Stimulated activated CD8-positive, alpha-beta memory T cell treated with anti-CD3 and anti-CD28 coated beads, Interleukin-2, amount 100 ng/mL, for 48 hours (primary cell): ENCODE data around the gene KIAA1549.
"Not testable (repeated sequence)": the region's sequence is repeated elsewhere in the genome, so short reads cannot be mapped to it uniquely, and the experiment has no call there.

Experiments
- DNase-seq, 2 donors: peaks; one replicate each; pipeline ENCODE4 v3.0.0-alpha.2; 2020; ENCODE audit warnings: low read depth in 2 of 2

KIAA1549 gene

GRCh38 chr7:138981332-138982203, at the start of gene KIAA1549:
Gene KIAA1549 (minus strand): TSS chr7:138981389. CDS start chr7:138981269, 120 bp downstream.
- DNase-seq, result peak; percentile 45

DNA sequence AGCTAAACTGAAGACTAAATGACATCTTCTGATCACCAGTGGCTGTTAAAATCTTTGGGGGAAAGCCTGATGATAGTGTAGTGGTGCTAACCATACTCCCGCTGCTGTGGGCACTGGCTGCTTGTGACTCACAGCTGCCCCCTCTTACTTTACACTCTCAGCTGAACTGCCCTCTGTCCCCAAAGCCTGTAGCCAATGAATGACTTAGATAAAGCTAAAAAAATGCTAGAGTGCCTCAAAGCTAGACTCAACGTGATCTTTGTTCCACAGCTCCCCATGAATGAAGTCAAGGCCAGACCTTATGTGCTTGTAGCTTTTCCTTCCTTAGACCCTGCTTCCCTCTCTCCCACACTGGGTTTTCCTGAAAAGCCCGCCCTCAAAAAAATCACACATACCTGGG, 48.2 kb upstream of the KIAA1549 start:
- DNase-seq, result no peak

GRCh38 chr7:139026551-139026950, 45.4 kb upstream of the KIAA1549 start:
- DNase-seq, result no peak

GRCh38 chr7:139025861-139026260, 44.7 kb upstream of the KIAA1549 start:
- DNase-seq, result not testable (repeated sequence)

GRCh38 chr7:139023076-139023475, 41.9 kb upstream of the KIAA1549 start:
- DNase-seq, result no peak

DNA sequence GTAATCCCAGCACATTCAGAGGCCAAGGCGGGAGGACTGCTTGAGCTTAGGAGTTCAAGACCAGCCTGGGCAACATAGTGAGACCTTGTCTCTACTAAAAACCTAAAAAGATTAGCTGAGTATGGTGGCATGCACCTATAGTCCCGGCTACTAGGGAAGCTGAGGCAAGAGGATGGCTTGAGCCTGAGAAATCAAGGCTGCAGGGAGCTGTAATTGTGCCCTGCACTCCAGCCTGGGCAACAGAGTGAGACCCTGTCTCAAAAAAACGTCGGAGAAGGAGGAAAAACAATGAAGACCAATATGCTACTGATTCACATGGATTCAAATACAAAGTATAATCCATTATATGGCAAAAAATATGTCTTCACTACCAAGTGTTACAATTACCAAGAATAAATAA, 41.1 kb upstream of the KIAA1549 start:
- no peak for DNase-seq

- no peak for DNase-seq
Measured at GRCh38 chr7:139018910-139019309, 37.7 kb upstream of the KIAA1549 start.

GRCh38 chr7:139016931-139017511, 35.8 kb upstream of the KIAA1549 start:
- DNase-seq, result peak; percentile 14 to 26

DNA sequence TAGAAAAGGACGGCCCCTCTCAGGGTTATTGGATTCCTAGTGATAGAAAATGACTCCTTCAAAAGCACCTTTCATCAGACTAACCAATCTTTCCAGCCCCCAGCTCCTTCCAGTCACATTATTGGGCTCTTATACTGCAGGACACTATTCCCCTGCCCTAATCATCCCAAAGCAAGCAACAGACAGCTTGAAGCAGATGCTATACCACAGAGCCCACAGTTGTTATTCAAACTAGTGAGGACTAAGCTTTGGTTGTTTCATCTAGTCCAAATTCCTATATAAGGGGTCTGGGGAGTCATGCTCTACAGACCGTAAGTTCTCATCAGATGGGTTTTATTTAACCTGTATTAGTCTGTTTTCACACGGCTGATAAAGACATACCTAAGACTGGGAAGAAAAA, 30.2 kb upstream of the KIAA1549 start:
- no peak for DNase-seq

GRCh38 chr7:139004321-139005090, 23.3 kb upstream of the KIAA1549 start:
- no peak for DNase-seq

DNA sequence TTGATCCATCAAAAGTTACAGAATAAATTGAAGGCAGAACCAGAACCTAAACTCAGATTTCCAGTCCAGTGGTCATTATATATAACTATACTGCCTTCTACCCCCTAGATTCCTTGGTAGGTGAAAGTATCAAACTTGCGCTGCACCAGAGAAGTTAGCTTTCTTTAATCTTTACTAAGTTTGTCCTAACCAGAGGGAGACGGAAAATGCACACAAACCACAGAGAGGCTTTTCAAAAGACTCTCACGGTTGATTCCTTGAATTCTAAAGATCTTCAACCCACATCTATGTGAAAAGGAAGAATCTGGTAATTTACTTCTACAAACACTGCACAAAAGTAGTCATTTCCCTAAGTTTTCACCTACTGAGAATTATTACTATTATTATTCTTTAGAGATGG, 18.2 kb upstream of the KIAA1549 start:
- no peak for DNase-seq

- no peak for DNase-seq
Measured at GRCh38 chr7:138992052-138992531, 10.9 kb upstream of the KIAA1549 start.

GRCh38 chr7:138987686-138988085, 6.5 kb upstream of the KIAA1549 start:
- no peak for DNase-seq

GRCh38 chr7:138982204-138982623, 1.0 kb upstream of the KIAA1549 start:
- no peak for DNase-seq

DNA sequence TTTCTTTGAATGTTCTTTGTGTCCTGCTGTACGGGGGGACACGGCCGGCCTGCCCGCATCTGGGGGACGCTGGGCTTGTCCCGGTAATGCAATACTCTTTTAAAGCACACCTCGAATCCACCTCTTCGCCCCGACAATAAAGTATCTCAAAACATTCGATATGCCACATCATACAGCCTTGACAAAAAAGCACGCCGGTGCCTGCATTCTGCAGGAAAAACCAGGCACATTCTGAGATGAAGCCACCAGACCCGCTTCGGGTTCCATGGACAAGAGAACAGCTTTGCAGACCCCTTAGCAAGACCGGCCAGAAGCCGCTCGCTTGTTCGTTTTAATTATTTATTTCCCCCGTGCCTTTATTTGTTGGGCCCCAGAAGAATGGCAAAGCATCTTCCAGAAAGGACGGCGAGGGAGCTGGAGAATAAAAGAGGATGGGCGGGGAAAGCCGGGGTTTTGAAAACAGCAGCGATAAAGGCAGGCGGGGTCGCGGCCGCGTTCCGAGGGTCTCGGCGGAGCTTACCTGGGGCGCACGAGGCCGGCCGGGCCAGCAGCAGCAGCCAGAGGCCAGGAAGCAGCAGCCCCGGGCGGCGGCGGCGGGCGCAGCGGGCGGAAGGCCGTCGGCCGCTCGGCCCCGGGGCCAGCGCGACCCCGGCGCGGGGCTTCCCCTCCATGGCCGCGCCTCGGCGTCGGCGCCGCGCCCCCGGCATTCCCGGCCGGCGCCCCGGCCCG, 462 bp downstream of the KIAA1549 start:
- no peak for DNase-seq

DNA sequence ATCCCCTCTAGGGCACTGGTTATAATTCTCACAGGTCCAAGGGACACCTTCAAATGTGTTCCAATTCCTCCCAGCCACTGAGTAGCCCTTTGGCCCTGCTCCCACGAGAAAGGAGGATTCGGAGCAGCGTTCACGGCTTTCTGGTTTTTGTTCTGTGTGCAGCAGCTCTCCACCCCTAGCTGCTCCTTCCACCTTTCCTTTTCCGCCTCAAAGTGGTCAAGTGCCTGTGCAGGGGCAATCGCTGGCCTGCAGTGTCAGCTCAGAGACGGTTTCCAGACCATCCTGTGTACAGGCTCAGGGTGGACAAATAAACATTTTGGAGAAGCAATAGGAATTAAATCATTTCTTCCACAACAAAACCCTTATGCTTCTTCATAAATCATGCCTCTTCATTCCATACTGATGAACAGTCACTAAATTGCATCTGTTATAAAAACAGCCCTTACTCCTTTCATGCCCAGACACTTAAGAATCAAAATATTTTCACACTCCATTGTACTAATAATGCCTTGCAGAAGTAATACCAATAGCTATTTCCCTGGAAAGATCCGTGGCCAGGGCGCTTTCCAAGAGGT, 1.1 kb downstream of the KIAA1549 start:
- DNase-seq, result no peak

DNA sequence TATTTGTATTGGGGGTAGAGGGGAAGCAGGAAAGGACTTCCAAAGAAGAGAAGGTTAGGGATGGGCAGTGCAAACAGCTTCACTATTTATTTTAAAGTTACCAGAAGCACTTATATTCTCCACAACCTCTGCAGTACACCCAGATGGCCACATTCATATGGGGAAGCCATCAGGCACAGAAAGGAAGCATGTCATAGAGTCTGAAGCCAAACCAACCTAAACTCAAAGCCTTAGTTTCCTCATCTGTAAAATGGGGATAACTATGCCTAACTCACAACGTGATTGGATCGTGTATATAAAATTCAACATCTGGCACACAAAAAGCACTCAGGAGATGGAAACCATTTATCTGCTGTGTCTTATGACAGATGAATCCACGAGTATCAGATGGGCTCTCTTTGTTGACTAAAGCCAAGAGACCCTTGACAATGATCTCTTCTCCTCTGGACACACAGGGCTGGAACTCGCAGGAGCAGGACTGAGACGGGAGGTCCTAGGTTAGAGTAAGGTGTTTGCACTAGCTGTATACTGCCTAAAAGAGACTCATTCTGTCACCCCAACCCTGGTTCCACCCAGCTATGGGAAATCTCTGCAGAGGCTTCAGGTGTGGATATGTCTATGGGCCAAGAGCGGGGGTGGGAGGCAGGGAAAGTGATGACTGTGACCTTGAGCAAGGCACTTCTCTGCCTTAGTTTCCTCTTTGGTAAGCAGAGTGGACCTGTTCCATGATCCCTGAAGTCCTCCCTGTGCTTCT, 1.8 kb downstream of the KIAA1549 start:
- DNase-seq, result no peak

DNA sequence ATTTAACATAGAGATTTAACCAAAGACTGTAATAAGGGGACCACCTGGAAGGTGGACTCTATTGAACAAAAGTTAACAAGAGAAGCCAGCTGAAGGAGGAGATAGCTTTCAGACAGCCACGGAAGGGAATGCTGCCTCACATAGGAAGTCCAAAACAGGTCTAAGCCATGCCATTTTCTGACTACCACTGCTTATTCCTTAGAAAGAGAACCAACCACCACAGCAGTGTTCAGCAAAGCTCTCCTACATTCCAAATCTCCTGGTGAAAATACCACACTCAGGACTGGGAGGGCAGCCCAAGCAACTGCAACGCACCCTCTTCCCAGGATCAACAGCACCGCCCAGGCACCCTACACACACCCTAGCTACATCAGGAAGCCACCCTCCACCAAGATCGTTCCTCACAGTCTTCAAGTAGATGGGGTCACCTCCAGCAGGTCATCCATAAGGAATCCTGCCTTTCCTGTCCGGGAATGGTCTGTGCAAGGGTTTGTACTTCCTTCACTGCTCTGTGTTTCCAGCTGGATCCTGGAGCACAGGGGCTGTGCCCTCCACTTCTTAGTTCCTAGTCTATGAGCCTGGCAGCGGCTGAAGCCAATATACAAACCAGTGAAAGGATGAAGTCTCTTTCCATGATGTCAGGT, 2.5 kb downstream of the KIAA1549 start:
- no peak for DNase-seq

DNA sequence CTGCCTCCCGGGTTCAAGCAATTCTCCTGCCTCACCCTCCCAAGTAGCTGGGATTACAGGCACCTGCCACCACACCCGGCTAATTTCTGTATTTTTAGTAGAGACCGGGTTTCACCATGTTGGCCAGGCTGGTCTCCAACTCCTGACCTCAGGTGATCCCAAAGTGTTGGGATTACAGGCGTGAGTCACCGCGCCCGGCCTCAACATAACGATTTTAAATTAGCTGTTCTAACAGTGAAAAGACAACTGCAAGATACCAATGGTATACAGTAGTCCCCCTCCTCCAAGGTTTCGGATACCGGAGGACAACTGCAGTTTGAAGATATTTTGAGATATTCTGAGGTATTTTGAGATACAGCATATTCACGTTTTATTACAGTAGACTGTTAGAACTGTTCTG, 5.0 kb downstream of the KIAA1549 start:
- DNase-seq, result not testable (repeated sequence)
